HEK293 (cell line): ENCODE data around the gene PALM3.

Source experiments
- CTCF ChIA-PET: fragments of 350-600 bp; formaldehyde crosslinking; extraction: SDS; loops from one replicate; lab custom pipeline; 2021; ENCODE audit warnings: antibody characterized with exemption; lab: Yijun Ruan, JAX
- POLR2A ChIA-PET: fragments of 300-600 bp; formaldehyde crosslinking; extraction: SDS; loops from one replicate; lab custom pipeline; 2020; ENCODE audit warnings: antibody characterized with exemption, inconsistent platforms; lab: Yijun Ruan, JAX
- H3K27ac ChIP-seq: fragments of 200-500 bp; sonication (Bioruptor generic); 2 replicates; pipeline ENCODE4 v1.5.1; 2014; ENCODE audit warnings: low read depth, low read length, control low read depth, inconsistent platforms; ENCODE audit errors: extremely low read depth
- H3K36me3 ChIP-seq, 2 experiments: fragments of 200-500 bp in 1 of 2; sonication (Bioruptor generic) in 1 of 2; 1 replicate in 1 of 2; 2 replicates in 1 of 2; pipeline ENCODE4 v1.5.1; 2014 to 2017; ENCODE audit warnings: inconsistent platforms in 2 of 2, low read length in 2 of 2; ENCODE audit not compliant: control insufficient read depth in 2 of 2, insufficient read depth in 1 of 2
- H3K4me1 ChIP-seq: fragments of 200-500 bp; sonication (Bioruptor generic); 2 replicates; pipeline ENCODE4 v1.5.1; 2014; ENCODE audit warnings: mild to moderate bottlenecking, low read length, inconsistent platforms; ENCODE audit not compliant: control insufficient read depth, insufficient read depth
- H3K4me3 ChIP-seq: 2 replicates; pipeline ENCODE4 v1.5.1; 2011; ENCODE audit warnings: low read depth, mild to moderate bottlenecking, control low read depth, low read length, moderate library complexity
- H3K9me3 ChIP-seq: fragments of 200-500 bp; sonication (Bioruptor generic); 2 replicates; pipeline ENCODE4 v1.5.1; 2014; ENCODE audit warnings: low read depth, low read length, inconsistent platforms; ENCODE audit not compliant: control insufficient read depth, insufficient read depth
- BCL11A ChIP-seq: fragments of 450-650 bp; formaldehyde crosslinking; IDR thresholded peaks from 2 replicates; pipeline ENCODE4 v1.5.1; 2016; ENCODE audit warnings: low read depth, missing biosample characterization, missing genetic modification characterization
- FEZF1 ChIP-seq: fragments of 450-650 bp; formaldehyde crosslinking; IDR thresholded peaks from 2 replicates; pipeline ENCODE4 v1.5.1; 2016; ENCODE audit warnings: missing biosample characterization, missing genetic modification characterization
- KLF10 ChIP-seq: fragments of 450-650 bp; IDR thresholded peaks from 2 replicates; pipeline ENCODE4 v1.5.1; 2018; ENCODE audit warnings: missing biosample characterization, mild to moderate bottlenecking, missing genetic modification characterization
- KLF7 ChIP-seq: fragments of 450-650 bp; formaldehyde crosslinking; IDR thresholded peaks from 2 replicates; pipeline ENCODE4 v1.5.1; 2016; ENCODE audit warnings: missing biosample characterization, missing genetic modification characterization, borderline replicate concordance
- SP7 ChIP-seq: fragments of 450-650 bp; formaldehyde crosslinking; IDR thresholded peaks from 2 replicates; pipeline ENCODE4 v1.5.1; 2016; ENCODE audit warnings: missing biosample characterization, missing genetic modification characterization
- YY1 ChIP-seq: fragments of 450-650 bp; formaldehyde crosslinking; IDR thresholded peaks from 2 replicates; pipeline ENCODE4 v1.5.1; 2018; ENCODE audit warnings: missing biosample characterization, missing genetic modification characterization
- YY2 ChIP-seq: fragments of 450-650 bp; formaldehyde crosslinking; IDR thresholded peaks from 2 replicates; pipeline ENCODE4 v1.5.1; 2016; ENCODE audit warnings: missing biosample characterization, missing genetic modification characterization
- ZBTB1 ChIP-seq: fragments of 450-650 bp; formaldehyde crosslinking; IDR thresholded peaks from 2 replicates; pipeline ENCODE4 v1.5.1; 2016; ENCODE audit warnings: missing biosample characterization, missing genetic modification characterization
- ZBTB17 ChIP-seq: fragments of 450-650 bp; formaldehyde crosslinking; IDR thresholded peaks from 2 replicates; pipeline ENCODE4 v1.5.1; 2016; ENCODE audit warnings: missing biosample characterization, missing genetic modification characterization
- ZNF132 ChIP-seq: fragments of 450-650 bp; formaldehyde crosslinking; IDR thresholded peaks from 2 replicates; pipeline ENCODE4 v1.5.1; 2017; ENCODE audit warnings: missing biosample characterization, missing genetic modification characterization, borderline replicate concordance
- ZNF138 ChIP-seq: fragments of 450-650 bp; formaldehyde crosslinking; IDR thresholded peaks from 2 replicates; pipeline ENCODE4 v1.5.1; 2016; ENCODE audit warnings: missing biosample characterization, missing genetic modification characterization, borderline replicate concordance
- ZNF155 ChIP-seq: fragments of 450-650 bp; formaldehyde crosslinking; IDR thresholded peaks from 2 replicates; pipeline ENCODE4 v1.5.1; 2016; ENCODE audit warnings: missing biosample characterization, missing genetic modification characterization
- ZNF16 ChIP-seq: fragments of 450-650 bp; formaldehyde crosslinking; IDR thresholded peaks from 2 replicates; pipeline ENCODE4 v1.5.1; 2016; ENCODE audit warnings: low read depth, missing biosample characterization, missing genetic modification characterization
- ZNF175 ChIP-seq: fragments of 450-650 bp; formaldehyde crosslinking; IDR thresholded peaks from 2 replicates; pipeline ENCODE4 v1.5.1; 2016; ENCODE audit warnings: missing biosample characterization, missing genetic modification characterization
- ZNF223 ChIP-seq: fragments of 450-650 bp; formaldehyde crosslinking; IDR thresholded peaks from 2 replicates; pipeline ENCODE4 v1.5.1; 2016; ENCODE audit warnings: missing biosample characterization, missing genetic modification characterization
- ZNF239 ChIP-seq: fragments of 450-650 bp; formaldehyde crosslinking; IDR thresholded peaks from 2 replicates; pipeline ENCODE4 v1.5.1; 2016; ENCODE audit warnings: missing biosample characterization, missing genetic modification characterization
- ZNF292 ChIP-seq: fragments of 450-650 bp; formaldehyde crosslinking; IDR thresholded peaks from 2 replicates; pipeline ENCODE4 v1.5.1; 2016; ENCODE audit warnings: low read depth, missing biosample characterization, missing genetic modification characterization, borderline replicate concordance
- ZNF311 ChIP-seq: fragments of 450-650 bp; formaldehyde crosslinking; IDR thresholded peaks from 2 replicates; pipeline ENCODE4 v1.5.1; 2017; ENCODE audit warnings: missing biosample characterization, missing genetic modification characterization, borderline replicate concordance
- ZNF324 ChIP-seq: fragments of 450-650 bp; formaldehyde crosslinking; IDR thresholded peaks from 2 replicates; pipeline ENCODE4 v1.5.1; 2016; ENCODE audit warnings: missing biosample characterization, missing genetic modification characterization
- ZNF335 ChIP-seq: fragments of 450-650 bp; formaldehyde crosslinking; conservative IDR thresholded peaks from 2 replicates; pipeline ENCODE4 v1.5.1; 2016; ENCODE audit warnings: missing biosample characterization, missing genetic modification characterization
- ZNF366 ChIP-seq: fragments of 450-650 bp; formaldehyde crosslinking; conservative IDR thresholded peaks from 2 replicates; pipeline ENCODE4 v1.5.1; 2016; ENCODE audit warnings: missing biosample characterization, missing genetic modification characterization
- ZNF423 ChIP-seq: fragments of 450-650 bp; formaldehyde crosslinking; IDR thresholded peaks from 2 replicates; pipeline ENCODE4 v1.5.1; 2016; ENCODE audit warnings: missing biosample characterization, missing genetic modification characterization
- ZNF530 ChIP-seq: fragments of 450-650 bp; formaldehyde crosslinking; IDR thresholded peaks from 2 replicates; pipeline ENCODE4 v1.5.1; 2016; ENCODE audit warnings: low read depth, missing biosample characterization, missing genetic modification characterization
- ZNF558 ChIP-seq: fragments of 450-650 bp; formaldehyde crosslinking; IDR thresholded peaks from 2 replicates; pipeline ENCODE4 v1.5.1; 2016; ENCODE audit warnings: missing biosample characterization, missing genetic modification characterization
- ZNF610 ChIP-seq: fragments of 450-650 bp; formaldehyde crosslinking; IDR thresholded peaks from 2 replicates; pipeline ENCODE4 v1.5.1; 2016; ENCODE audit warnings: missing biosample characterization, missing genetic modification characterization, borderline replicate concordance
- ZNF629 ChIP-seq: fragments of 450-650 bp; formaldehyde crosslinking; IDR thresholded peaks from 2 replicates; pipeline ENCODE4 v1.5.1; 2017; ENCODE audit warnings: missing biosample characterization, missing genetic modification characterization
- ZNF707 ChIP-seq: fragments of 450-650 bp; formaldehyde crosslinking; IDR thresholded peaks from 2 replicates; pipeline ENCODE4 v1.5.1; 2016; ENCODE audit warnings: missing biosample characterization, missing genetic modification characterization
- ZNF837 ChIP-seq: fragments of 450-650 bp; formaldehyde crosslinking; IDR thresholded peaks from 2 replicates; pipeline ENCODE4 v1.5.1; 2016; ENCODE audit warnings: missing biosample characterization, missing genetic modification characterization
- ZNF843 ChIP-seq: fragments of 450-650 bp; formaldehyde crosslinking; IDR thresholded peaks from 2 replicates; pipeline ENCODE4 v1.5.1; 2016; ENCODE audit warnings: missing biosample characterization, missing genetic modification characterization
- TF ChIP-seq, protein P1 (sequence below): fragments of 450-650 bp; formaldehyde crosslinking; IDR thresholded peaks from 2 replicates; pipeline ENCODE4 v1.5.0; 2017; ENCODE audit warnings: missing biosample characterization, missing genetic modification characterization, borderline replicate concordance
- TF ChIP-seq, protein P2 (sequence below): fragments of 450-650 bp; formaldehyde crosslinking; IDR thresholded peaks from 2 replicates; pipeline ENCODE4 v1.5.1; 2016; ENCODE audit warnings: missing biosample characterization, missing genetic modification characterization

PALM3 gene

DNA sequence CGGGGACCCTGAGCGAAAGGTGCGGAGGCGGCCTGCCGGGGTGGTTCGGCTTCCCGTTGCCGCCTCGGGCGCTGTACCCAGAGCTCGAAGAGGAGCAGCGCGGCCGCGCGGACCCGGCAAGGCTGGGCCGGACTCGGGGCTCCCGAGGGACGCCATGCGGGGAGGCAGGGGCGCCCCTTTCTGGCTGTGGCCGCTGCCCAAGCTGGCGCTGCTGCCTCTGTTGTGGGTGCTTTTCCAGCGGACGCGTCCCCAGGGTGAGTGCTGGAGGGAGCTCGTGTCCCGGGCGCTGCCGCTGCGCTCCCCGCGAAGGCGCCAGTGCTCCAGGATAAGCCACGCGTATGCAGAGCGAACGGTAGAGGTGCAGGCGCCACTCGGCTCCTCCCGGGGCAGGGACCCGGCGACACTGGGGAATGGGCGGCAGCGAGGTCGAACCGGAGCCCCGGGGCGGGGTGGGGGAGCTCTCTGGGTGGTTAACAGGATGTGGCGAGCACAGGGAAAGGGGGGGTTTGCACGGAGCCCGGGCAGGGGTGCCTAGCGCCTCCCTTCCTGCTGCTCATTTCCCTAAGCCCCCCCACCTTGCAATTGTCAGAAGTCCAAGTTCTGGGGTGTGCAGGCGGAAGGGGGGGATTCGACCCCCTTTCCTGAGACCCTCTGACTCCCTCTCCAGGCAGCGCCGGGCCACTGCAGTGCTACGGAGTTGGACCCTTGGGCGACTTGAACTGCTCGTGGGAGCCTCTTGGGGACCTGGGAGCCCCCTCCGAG is 30.0 kb downstream of the PALM3 start, which contains the start of gene IL27RA:
Gene IL27RA, plus strand, starts transcription at position 44 of the 762 bp plus-strand sequence. Its CDS starts 111 bp downstream, at position 155.
- Histone ChIP-seq H3K9me3 (no peaks in the 10 kb centered on the region), H3K36me3 (no peaks in the 10 kb centered on the region; a peak in 1 of 3 replicates), H3K4me3 (peak within 1 kb of the TSS; percentile 64), H3K27ac (peak within 1 kb of the TSS; percentile 61; the same call in 1 of the 2 replicates), H3K4me1 (no peaks in the 10 kb centered on the region)
- POLR2A ChIA-PET: interaction anchor here (0.5 to 2.7 kb wide), 11 partner anchors 9 to 122 kb away, joined by 3 to 11 read pairs (median 4); partner anchors contain the start of genes MISP3 and RFX1
- CTCF ChIA-PET: interaction anchor here (0.6 to 3.9 kb wide), 21 partner anchors 9 to 1064 kb away, joined by 3 to 29 read pairs (median 4); partner anchors contain the start of gene MISP3
- TF ChIP-seq ZNF311 (tag by site-specific recombination): no peak
- no peak for TF ChIP-seq ZNF366 (tag by site-specific recombination)
- TF ChIP-seq, protein P1, sequence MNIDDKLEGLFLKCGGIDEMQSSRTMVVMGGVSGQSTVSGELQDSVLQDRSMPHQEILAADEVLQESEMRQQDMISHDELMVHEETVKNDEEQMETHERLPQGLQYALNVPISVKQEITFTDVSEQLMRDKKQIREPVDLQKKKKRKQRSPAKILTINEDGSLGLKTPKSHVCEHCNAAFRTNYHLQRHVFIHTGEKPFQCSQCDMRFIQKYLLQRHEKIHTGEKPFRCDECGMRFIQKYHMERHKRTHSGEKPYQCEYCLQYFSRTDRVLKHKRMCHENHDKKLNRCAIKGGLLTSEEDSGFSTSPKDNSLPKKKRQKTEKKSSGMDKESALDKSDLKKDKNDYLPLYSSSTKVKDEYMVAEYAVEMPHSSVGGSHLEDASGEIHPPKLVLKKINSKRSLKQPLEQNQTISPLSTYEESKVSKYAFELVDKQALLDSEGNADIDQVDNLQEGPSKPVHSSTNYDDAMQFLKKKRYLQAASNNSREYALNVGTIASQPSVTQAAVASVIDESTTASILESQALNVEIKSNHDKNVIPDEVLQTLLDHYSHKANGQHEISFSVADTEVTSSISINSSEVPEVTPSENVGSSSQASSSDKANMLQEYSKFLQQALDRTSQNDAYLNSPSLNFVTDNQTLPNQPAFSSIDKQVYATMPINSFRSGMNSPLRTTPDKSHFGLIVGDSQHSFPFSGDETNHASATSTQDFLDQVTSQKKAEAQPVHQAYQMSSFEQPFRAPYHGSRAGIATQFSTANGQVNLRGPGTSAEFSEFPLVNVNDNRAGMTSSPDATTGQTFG (tag by site-specific recombination): no peak
- no peak for TF ChIP-seq ZNF175 (tag by site-specific recombination)
- TF ChIP-seq ZNF223: no peak
- TF ChIP-seq ZNF239 (tag by site-specific recombination): no peak
- peak; percentile 53; the same call in 1 of the 2 replicates for TF ChIP-seq SP7 (tag by site-specific recombination)
- TF ChIP-seq FEZF1 (tag by site-specific recombination): no peak
- TF ChIP-seq ZNF558 (tag by site-specific recombination): no peak
- TF ChIP-seq ZNF423 (tag by site-specific recombination): peak; percentile 82
- TF ChIP-seq, protein P2, sequence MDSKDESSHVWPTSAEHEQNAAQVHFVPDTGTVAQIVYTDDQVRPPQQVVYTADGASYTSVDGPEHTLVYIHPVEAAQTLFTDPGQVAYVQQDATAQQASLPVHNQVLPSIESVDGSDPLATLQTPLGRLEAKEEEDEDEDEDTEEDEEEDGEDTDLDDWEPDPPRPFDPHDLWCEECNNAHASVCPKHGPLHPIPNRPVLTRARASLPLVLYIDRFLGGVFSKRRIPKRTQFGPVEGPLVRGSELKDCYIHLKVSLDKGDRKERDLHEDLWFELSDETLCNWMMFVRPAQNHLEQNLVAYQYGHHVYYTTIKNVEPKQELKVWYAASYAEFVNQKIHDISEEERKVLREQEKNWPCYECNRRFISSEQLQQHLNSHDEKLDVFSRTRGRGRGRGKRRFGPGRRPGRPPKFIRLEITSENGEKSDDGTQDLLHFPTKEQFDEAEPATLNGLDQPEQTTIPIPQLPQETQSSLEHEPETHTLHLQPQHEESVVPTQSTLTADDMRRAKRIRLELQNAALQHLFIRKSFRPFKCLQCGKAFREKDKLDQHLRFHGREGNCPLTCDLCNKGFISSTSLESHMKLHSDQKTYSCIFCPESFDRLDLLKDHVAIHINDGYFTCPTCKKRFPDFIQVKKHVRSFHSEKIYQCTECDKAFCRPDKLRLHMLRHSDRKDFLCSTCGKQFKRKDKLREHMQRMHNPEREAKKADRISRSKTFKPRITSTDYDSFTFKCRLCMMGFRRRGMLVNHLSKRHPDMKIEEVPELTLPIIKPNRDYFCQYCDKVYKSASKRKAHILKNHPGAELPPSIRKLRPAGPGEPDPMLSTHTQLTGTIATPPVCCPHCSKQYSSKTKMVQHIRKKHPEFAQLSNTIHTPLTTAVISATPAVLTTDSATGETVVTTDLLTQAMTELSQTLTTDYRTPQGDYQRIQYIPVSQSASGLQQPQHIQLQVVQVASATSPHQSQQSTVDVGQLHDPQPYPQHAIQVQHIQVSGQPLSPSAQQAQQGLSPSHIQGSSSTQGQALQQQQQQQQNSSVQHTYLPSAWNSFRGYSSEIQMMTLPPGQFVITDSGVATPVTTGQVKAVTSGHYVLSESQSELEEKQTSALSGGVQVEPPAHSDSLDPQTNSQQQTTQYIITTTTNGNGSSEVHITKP (tag by site-specific recombination): peak; percentile 56
- TF ChIP-seq ZBTB1 (tag by site-specific recombination): no peak
- no peak for TF ChIP-seq ZNF843
- TF ChIP-seq ZNF335: peak; percentile 86
- TF ChIP-seq ZNF629 (tag by site-specific recombination): no peak
- no peak for TF ChIP-seq KLF10 (tag by site-specific recombination)
- TF ChIP-seq BCL11A: no peak
- no peak for TF ChIP-seq ZNF16
- TF ChIP-seq ZNF610 (tag by site-specific recombination): no peak
- TF ChIP-seq YY1 (tag by site-specific recombination): no peak; the same call in 1 of the 2 replicates
- TF ChIP-seq KLF7: no peak
- no peak for TF ChIP-seq ZNF324
- TF ChIP-seq ZBTB17 (tag by site-specific recombination): peak; percentile 59
- no peak for TF ChIP-seq ZNF837 (tag by site-specific recombination)
- TF ChIP-seq ZNF138 (tag by site-specific recombination): no peak
- no peak for TF ChIP-seq ZNF530 (tag by site-specific recombination)
- TF ChIP-seq ZNF292: no peak
- TF ChIP-seq ZNF707 (tag by site-specific recombination): no peak
- TF ChIP-seq YY2: no peak
- no peak for TF ChIP-seq ZNF132 (tag by site-specific recombination)
- TF ChIP-seq ZNF155 (tag by site-specific recombination): no peak
